BJ (cell line): ENCODE data around the gene LIM2. TPM values are rescaled to one million over a fixed set of nuclear protein-coding genes. Genes with fewer than 3 reads are reported as not detected.
A peak's percentile ranks its signal among the peaks of the same experiment; 100 is the strongest.

ENCODE experiments used
- CTCF ChIA-PET: fragments of 350-600 bp; formaldehyde crosslinking; extraction: SDS; loops from one replicate; lab custom pipeline; 2021; ENCODE audit warnings: antibody characterized with exemption, inconsistent platforms; lab: Yijun Ruan, JAX
- POLR2A ChIA-PET: fragments of 300-600 bp; sonication (Branson Sonifier 250); formaldehyde crosslinking; extraction: SDS; loops from one replicate; lab custom pipeline; 2021; ENCODE audit warnings: antibody characterized with exemption; lab: Charles Lee
- DNase-seq: peaks from one replicate; pipeline ENCODE4 v3.0.0-alpha.2; 2011; ENCODE audit warnings: low read depth
- H3K27me3 ChIP-seq: 2 replicates; pipeline ENCODE4 v1.6.0; 2011; ENCODE audit warnings: low read length; ENCODE audit not compliant: control insufficient read depth, insufficient read depth
- H3K36me3 ChIP-seq: 2 replicates; pipeline ENCODE4 v1.5.1; 2011; ENCODE audit warnings: low read length; ENCODE audit not compliant: control insufficient read depth, insufficient read depth
- H3K4me3 ChIP-seq: 2 replicates; pipeline ENCODE4 v1.5.1; 2011; ENCODE audit warnings: low read depth, mild to moderate bottlenecking, control low read depth, low read length
- CTCF ChIP-seq: IDR thresholded peaks from 2 replicates; pipeline ENCODE4 v1.5.1; 2011; ENCODE audit warnings: low read depth, mild to moderate bottlenecking, control low read depth, inconsistent platforms, low read length, moderate library complexity; ENCODE audit not compliant: insufficient read depth
- polyA plus RNA-seq: library from polyadenylated mRNA; depleted of rRNA; stranded (reverse); fragments of >200 nt; gene quantifications from 2 replicates; pipeline ENCODE4 v1.2.3, GENCODE V29; 2011

The LIM2 gene
- polyA plus RNA-seq, 1 experiment = not detected

DNA sequence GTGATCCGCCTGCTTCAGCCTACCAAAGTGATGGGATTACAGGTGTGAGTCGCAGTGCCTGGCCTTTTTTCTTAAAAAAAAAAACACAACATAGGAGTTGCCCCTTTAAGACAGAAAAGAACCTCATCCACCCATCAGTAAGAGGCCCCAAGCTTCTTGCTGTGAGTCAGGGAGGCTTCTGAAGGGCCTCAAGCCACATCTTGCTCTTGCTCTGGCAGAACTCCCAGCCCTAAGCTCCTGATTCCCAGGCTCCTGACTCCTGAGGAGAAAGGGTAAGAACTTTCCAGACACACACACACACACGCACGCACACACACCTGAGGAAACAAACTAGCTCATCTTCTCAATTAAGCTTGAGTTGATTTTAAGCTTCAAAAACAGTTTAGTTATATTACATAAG, 28.5 kb downstream of the LIM2 start:
- Histone ChIP-seq H3K27me3 (no peaks in the 10 kb centered on the region), H3K36me3 (peaks cover under 1% of the 10 kb centered on the region), H3K4me3 (no peak overlapping the region)
- peak; percentile 46 for DNase-seq
- CTCF ChIA-PET = interaction anchor here (1.3 to 1.5 kb wide), 4 partner anchors 11 to 21 kb away, joined by 3 to 4 read pairs (median 4); partner anchors contain the start of gene VSIG10L
- POLR2A ChIA-PET = interaction anchor here (0.7 to 0.8 kb wide), 2 partner anchors 8 to 20 kb away, joined by 4 to 5 read pairs; no protein-coding TSS in a partner anchor
- no peak for TF ChIP-seq CTCF

DNA sequence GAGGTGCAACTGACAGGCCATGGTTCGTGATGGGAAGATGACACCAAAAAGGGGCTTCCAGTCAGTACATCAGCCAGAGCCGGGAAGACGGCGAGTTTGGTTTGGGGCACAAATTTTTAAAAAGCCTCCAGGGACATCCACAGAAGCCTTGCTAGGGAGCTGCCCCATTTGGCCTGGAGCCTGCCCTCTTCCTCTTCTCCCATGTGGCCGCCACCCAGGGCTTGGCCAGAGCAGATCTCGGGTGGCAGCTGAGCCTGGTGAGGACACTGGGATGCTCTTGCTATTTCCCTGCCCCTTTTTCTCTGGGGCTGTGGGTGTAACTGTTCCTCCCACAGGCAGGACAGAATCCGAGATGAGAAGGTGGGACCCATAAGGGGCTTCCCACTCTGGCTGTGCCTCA, 29.8 kb downstream of the LIM2 start:
- ChIA-PET CTCF (interaction anchor here (1.5 kb wide), 1 partner anchor 10 kb away, joined by 4 read pairs; no protein-coding TSS in a partner anchor), POLR2A (no interaction called here)
- no peak for TF ChIP-seq CTCF
- Histone ChIP-seq H3K4me3 (no peak overlapping the region), H3K36me3 (peaks cover 2% of the 10 kb centered on the region), H3K27me3 (no peaks in the 10 kb centered on the region)
- no peak for DNase-seq

DNA sequence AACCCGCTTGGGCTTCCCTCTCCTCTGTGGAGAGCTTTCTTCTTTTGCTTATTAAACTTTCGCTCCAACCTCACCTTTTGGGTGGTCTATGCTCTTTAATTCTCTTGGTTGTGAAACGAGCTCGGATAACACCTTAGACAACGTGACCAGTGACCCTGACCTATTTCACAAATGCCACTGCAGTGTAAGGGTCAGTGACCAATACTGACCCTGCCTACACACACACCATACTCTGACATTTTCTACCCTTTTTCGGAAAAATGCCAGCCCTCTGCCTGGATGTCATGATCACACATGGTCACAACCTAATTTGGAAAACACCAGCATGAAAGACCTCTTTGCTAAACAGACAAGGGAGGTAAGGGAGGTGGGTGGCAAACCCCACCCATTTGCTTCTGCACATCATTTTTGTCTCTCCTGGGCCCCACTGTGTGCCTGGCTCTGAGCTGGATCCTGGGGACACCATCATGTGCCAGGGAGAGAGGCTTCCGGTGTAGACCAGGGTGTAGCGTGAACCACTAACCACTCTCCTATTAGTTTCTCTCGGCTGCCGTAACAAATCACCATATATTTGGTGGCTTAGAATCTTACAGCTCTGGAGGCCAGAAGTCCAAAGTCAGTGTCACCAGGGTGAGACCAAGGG, 31.5 kb downstream of the LIM2 start:
- no peak for TF ChIP-seq CTCF
- Histone ChIP-seq H3K36me3 (peaks cover 4% of the 10 kb centered on the region), H3K27me3 (no peaks in the 10 kb centered on the region), H3K4me3 (no peak overlapping the region)
- ChIA-PET CTCF (no interaction called here), POLR2A (no interaction called here)
- DNase-seq = no peak

DNA sequence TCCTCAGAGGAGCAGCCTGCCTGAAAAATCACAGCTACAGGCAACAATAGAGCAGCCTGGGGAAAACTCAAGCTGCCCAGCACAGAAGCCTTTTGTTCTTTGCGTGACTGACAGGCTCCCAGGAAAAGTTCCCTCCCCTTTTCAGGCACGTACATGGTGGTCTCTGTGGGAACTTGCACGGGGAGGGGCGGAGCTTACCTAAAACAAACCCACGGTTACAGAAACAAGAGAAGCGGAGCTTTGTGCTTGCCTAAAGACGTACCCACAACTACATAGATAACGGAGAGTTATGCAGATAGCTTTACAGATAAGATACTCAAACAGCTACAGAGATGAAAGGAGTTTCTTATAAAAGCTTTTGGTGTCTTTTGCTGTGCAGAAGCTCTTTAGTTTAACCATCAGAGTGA, 33.0 kb downstream of the LIM2 start:
- ChIA-PET CTCF (no interaction called here), POLR2A (no interaction called here)
- Histone ChIP-seq H3K27me3 (no peaks in the 10 kb centered on the region), H3K4me3 (no peak overlapping the region), H3K36me3 (peaks cover 4% of the 10 kb centered on the region)
- no peak for TF ChIP-seq CTCF
- DNase-seq = no peak

- H3K4me3 ChIP-seq = no peak overlapping the region
- POLR2A ChIA-PET = no interaction called here
- H3K27me3 ChIP-seq = no peaks in the 10 kb centered on the region
- DNase-seq = no peak
- peaks cover 5% of the 10 kb centered on the region for H3K36me3 ChIP-seq
- CTCF ChIA-PET = no interaction called here
- no peak for TF ChIP-seq CTCF
These were observed 33.6 kb downstream of the LIM2 start for GRCh38 chr19:51354103-51354741.
